SK-MEL-5 (cell line): Measurements from ENCODE around the gene TPSB2. TPM values are rescaled to one million over a fixed set of nuclear protein-coding genes. Genes with fewer than 3 reads are reported as not detected.
"Not testable (repeated sequence)": the region's sequence is repeated elsewhere in the genome, so short reads cannot be mapped to it uniquely, and the experiment has no call there.

Experiments
- DNase-seq: peaks from one replicate; pipeline ENCODE4 v3.0.0-alpha.2; 2016; ENCODE audit warnings: low read depth, low spot score
- in situ Hi-C: cut with HindIII; loops from 2 replicates; pipeline ENCODE4 v1.10.0; 2016; ENCODE audit warnings: low sequenced_read_pairs, high pct_unique_total_duplicates, low pct_unique_long_range_greater_than_20kb
- total RNA-seq: library from RNA; depleted of rRNA; stranded (reverse); fragments of >200 nt; shearing (Covaris generic); gene quantifications from 2 replicates; pipeline ENCODE4 v1.2.3, GENCODE V29; 2014

Gene TPSB2
- total RNA-seq, 1 experiment from 2014 or later = not detected

DNA sequence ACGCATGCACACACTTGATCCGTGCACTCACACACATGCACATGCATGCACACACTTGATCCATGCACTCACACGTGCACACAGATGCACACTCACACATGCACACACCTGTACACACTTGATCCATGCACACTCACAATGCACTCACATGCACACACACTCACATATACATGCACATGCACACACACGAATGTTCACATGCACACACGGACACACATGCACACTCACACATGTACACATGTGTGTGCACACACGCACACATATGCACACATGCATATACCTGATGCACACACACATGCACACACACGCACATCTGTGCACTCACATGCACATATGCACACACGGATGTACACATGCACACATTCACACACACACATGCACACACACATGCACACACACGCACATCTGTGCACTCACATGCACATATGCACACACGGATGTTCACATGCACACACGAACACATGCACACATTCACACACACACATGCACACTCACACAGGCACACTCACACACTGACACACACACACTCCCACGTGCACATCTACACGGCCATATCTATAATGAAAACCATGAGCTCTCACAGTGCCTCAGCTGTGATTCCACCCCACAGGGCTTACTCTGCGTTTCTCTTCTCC is 18.0 kb upstream of the TPSB2 start:
- DNase-seq, in situ Hi-C loops: not testable (repeated sequence)

DNA sequence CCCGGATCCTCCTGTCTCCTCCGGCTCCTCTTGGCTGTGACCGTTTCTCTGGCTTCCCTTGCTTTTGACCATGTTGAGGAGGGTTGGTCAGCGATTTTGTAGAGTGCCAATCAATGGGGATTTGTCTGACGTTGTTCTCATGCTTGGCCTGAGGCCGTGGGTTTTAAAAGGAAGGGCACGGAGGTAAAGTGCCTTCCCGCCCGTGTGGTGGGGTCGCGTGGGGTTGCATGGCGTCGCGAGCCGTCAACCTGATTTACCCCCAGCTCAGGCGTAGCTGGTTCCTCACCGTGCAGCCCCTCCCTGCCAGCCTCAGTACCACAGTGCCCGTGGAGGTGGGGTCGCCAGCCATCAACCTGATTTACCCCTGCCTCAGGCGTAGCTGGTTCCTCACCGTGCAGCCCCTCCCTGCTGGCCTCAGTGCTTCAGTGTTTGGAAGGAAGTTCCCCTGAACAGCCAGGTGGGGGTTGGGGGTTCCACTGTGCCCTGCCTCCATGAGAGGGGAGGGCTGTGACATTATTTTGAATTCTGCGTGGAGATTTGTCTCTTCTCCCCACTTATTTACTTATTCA is 15.6 kb upstream of the TPSB2 start:
- in situ Hi-C loops = no loop called here
- DNase-seq = no peak

DNA sequence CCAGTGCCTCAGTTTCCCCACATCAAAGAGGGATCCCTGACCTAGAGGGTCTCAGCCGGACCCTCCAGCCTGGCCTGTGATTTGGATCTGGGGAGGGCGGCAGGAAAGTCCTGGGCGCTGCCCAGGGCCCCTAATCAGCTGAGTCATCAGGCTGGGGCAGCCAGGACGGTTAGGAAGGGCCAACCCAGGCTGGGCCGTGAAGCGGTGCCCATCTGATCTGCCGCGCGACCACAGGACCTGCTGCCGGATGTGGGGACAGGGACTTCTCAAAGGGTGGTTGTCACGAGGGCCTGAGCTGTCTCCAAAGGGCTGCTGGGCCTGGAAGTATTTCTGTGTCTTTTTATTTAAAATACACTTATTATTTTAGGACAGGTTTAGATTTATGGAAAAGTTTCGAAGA is 14.9 kb upstream of the TPSB2 start:
- in situ Hi-C loops = no loop called here
- DNase-seq = no peak

DNA sequence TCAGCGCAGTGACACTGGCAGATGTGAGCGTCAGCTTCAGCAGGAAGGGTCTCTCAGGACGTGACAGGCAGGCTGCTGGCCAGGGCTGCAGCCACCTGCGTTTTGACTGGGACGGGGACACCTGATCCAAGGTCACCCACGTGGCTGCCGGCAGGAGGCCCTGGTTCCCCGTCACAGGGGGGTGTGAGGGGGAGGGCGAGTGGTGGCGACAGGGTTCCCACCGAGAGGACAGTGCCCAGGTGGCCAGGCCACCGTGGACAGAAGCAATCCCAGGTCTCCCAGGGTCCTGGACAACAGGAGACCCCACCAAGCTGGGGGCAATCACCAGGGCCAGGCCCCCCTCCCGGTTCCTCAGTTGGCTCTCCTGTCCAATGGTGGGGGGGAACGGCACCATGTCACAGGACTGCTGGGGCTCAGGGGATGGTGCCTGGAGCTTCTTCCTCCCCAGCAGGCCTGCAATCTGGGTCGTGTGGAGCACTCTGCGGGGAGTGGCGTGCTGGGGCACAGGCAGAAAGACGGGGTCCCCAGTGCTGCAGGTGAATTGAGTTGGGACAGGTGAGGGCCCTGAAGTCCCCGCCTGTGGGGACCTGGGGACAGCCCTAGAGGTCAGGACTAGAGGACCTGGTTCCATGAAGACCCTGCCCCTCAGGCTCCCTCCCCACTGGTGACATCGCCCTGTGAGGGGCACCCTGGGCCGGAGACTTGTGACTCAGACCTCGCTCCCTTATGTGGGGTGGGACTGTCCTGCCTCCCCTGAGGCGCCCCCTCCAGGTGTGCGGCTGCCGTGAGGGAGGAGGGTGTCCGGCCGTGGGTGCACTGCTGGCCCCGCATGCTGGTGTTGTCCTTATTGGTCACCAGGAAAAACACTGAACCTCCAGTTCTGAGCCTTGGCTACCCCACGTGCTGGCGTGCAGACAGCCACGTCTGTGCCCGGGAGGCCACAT is 14.2 kb upstream of the TPSB2 start:
- in situ Hi-C loops, DNase-seq: not testable (repeated sequence)

DNA sequence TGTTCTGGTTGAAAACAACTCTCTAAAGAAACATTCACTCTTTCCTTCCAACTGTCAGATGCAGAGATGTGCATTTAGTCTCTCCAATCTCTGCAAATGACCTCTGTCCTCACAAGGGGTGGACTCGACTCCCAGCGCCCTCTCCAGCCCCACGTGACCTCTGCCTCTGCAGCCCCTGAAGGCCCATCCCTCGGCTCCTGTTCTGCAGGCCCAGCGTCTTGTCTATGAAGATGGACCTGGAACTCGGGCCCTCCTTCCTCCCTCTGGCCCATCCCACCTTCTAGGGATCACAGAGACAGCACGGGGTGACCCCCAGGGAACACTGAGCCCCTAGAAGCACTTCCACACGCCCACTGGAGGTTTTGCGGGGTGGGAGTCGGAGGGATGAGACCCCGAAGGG is 13.4 kb upstream of the TPSB2 start:
- DNase-seq, in situ Hi-C loops: not testable (repeated sequence)

DNA sequence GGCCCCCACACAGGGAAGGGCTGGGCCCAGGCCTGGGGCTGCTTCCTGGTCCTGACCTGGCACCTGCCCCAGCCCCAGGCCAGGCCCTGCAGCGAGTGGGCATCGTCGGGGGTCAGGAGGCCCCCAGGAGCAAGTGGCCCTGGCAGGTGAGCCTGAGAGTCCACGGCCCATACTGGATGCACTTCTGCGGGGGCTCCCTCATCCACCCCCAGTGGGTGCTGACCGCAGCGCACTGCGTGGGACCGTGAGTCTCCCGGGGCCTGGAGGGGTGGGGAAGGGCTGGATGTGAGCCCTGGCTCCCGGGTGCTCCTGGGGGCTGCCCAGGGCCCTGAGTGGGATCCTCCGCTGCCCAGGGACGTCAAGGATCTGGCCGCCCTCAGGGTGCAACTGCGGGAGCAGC is 11.1 kb upstream of the TPSB2 start:
- DNase-seq, in situ Hi-C loops: not testable (repeated sequence)

DNA sequence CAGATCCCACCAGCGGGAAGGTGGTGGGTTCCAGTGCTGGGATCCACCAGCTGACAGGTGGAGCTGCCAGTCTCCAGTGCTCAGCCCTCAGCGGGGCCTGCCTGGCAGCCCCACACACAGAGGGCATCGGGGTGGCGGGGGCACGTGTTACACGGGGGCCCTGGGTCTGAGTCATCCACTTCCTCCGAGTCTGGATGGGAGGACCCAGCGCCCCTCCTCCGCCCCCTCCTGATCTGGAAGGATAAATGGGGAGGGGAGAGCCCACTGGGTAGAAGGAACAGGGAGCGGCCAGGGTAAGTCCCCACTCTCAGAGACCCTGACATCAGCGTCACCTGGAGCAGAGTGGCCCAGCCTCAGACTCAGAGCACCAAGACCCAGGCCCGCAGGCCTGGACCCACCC is 10.5 kb upstream of the TPSB2 start, which contains the start of gene TPSAB1:
Gene TPSAB1, plus strand, starts transcription at position 270 of the 400 bp plus-strand sequence. CDS start 234 bp downstream, outside the sequence.
- in situ Hi-C loops, DNase-seq: not testable (repeated sequence)

DNA sequence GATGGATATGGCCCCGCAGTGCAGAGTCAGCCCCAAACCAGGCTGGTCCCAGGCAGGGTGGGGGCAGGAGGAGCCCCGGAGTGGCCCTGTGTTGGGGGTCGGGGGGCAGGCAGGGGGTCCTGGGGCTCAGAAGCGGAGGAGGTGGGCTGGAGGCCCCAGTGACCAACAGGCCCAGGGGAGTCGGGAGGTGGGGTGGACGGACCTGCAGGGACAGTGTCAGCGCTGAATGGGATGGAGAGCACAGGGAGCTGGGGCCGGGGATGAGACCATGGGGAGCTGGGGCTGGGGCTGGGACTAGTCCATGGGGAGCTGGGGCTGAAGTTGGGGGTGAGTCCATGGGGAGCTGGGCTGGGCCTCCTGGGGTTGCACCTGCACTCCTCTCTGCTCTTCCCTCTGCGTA is 9.6 kb upstream of the TPSB2 start:
- DNase-seq, in situ Hi-C loops: not testable (repeated sequence)

DNA sequence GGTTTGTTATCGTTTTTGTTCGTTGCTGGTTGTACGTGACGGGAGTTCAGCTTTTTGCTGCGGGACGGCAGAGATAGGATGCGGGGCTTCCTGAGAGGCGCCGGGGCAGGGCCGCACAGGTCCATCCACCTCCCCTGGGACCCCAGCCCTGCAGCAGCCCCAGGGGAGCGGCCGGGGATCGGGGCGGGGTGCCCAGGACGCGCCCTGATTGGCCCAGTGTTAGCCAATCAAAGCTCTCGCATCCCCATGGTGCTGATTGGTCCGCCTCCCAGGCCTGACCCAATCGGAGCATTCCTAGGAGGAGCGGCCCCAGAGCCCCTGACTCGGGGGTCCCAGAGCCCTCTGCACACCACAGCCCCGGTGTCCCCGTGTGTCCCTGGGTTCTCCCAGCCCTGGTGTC is 8.9 kb upstream of the TPSB2 start:
- in situ Hi-C loops, DNase-seq: not testable (repeated sequence)

DNA sequence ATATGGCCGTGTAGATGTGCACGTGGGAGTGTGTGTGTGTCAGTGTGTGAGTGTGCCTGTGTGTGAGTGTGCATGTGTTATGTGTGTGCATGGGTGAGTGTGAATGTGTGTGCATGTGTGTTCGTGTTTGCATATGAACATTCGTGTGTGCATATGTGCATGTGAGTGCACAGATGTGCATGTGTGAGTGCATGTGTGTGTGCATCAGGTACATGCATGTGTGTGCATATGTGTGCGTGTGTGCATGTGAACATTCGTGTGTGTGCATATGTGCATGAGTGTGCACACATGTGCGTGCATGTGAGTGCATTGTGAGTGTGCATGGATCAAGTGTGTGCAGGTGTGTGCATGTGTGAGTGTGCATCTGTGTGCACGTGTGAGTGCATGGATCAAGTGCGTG is 8.0 kb upstream of the TPSB2 start:
- in situ Hi-C loops = no loop called here
- no peak for DNase-seq

DNA sequence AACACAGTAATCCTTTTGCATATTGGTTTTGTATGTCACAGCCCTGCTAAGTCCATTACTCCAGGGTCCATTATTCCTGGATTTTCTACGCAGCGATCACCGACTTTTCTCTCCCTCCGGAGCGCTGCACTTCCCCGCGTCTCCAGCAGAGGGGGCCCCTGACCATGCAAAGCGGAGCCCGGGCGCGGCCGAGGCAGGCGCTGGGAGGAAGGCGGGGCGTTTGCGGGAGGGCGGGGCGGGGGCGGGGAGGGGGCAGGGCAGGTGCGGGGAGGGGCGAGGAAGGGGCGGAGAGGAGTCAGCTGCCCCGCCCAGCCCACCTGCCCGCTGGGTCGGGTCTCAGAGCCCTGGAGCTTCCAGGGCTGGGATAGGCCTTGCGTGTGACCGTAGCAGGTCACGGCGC is 6.7 kb upstream of the TPSB2 start:
- in situ Hi-C loops, DNase-seq: not testable (repeated sequence)

DNA sequence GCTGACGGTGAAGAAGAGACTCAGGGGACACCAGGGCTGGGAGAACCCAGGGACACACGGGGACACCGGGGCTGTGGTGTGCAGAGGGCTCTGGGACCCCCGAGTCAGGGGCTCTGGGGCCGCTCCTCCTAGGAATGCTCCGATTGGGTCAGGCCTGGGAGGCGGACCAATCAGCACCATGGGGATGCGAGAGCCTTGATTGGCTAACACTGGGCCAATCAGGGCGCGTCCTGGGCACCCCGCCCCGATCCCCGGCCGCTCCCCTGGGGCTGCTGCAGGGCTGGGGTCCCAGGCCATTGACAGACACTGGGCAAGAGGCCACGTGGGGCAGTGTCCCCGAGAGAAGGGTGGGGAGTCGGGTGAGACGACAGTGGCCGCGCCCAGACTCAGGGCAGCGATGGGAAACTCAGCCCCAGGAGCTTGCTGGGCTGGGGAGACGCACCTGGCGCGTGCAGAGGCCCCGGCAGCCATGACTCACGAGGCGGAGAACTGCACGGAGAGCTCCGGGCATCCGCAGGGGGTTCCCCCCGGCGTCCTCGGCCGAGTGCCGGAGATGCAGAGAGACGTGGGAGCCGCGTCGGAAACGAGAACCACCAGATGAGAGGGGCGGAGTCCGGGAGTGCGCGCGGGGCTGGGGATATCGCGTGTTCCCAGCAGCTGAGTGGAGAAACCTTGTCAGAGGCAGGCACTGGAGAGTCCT is 2.2 kb upstream of the TPSB2 start:
- in situ Hi-C loops, DNase-seq: not testable (repeated sequence)

DNA sequence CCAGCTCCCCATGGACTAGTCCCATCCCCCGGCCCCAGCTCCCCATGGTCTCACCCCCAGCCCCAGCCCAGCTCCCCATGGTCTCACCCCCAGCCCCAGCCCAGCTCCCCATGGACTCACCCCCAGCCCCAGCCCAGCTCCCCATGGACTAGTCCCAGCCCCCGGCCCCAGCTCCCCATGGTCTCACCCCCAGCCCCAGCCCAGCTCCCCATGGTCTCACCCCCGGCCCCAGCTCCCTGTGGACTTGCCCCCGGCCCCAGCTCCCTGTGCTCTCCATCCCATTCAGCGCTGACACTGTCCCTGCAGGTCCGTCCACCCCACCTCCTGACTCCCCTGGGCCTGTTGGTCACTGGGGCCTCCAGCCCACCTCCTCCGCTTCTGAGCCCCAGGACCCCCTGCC is 1.3 kb upstream of the TPSB2 start:
- DNase-seq, in situ Hi-C loops: not testable (repeated sequence)

DNA sequence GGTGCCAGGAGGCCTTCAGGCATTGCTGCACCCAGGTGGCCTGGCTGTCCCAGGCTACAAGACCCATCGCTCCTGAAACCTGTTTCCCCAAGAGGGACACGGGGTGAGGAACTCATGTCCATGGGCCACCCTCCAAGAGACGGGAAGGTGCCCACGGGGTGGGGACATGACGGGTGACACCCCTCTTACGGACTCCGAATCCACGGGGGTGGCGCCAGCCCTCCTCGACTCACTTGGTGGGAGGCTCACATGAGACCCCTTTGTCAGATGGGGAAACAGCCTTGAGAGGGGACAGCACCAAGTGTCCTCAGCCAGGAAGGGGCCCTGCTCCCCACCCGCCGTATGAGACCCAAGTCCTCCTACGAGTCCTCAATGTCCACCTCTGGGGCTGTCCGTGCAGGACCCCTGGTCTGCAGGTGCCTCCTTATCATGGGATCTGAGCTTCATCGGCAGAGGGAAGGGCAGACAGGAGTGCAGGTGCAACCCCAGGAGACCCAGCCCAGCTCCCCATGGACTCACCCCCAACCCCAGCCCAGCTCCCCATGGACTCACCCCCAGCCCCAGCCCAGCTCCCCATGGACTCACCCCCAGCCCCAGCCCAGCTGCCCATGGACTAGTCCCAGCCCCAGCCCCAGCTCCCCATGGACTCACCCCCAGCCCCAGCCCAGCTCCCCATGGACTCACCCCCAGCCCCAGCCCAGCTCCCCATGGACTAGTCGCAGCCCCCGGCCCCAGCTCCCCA is 658 bp upstream of the TPSB2 start:
- DNase-seq, in situ Hi-C loops: not testable (repeated sequence)

DNA sequence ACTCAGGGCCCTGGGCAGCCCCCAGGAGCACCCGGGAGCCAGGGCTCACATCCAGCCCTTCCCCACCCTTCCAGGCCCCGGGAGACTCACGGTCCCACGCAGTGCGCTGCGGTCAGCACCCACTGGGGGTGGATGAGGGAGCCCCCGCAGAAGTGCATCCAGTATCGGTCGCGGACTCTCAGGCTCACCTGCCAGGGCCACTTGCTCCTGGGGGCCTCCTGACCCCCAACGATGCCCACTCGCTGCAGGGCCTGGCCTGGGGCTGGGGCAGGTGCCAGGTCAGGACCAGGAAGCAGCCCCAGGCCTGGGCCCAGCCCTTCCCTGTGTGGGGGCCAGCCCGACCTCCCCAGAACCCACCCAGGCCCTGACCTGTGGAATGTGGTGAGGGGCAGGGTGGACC is 508 bp downstream of the TPSB2 start:
- in situ Hi-C loops, DNase-seq: not testable (repeated sequence)

DNA sequence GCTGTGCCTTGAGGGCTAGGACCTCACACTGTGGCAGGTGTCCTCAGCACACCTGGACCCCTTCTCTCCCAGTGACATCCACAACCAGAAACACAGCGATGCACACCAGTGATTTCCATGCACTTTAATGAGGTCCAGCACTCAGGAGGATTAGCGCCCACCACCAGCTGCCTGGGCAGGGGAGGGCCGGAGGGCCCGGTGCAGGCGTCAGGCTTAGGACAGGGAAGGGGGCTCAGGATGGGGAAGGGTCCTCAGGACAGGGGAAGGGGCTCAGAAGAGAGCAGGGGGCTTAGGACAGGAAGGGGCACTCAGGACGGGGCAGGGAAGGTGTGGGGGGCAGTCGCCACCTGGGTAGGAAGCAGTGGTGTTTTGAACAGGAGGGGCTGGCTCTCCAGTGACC is 1.8 kb downstream of the TPSB2 start:
- in situ Hi-C loops, DNase-seq: not testable (repeated sequence)

DNA sequence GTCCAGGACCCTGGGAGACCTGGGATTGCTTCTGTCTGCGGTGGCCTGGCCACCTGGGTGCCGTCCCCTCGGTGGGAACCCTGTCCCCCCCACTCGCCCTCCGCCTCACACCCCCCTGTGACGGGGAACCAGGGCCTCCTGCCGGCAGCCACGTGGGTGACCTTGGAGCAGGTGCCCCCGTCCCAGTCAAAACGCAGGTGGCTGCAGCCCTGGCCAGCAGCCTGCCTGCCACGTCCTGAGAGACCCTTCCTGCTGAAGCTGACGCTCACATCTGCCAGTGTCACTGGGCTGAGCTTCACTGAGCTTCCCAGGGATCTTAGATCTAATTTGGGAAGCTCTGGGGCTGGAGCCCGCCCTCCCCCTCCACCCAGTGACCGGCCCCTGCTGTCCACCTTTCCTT is 3.3 kb downstream of the TPSB2 start:
- DNase-seq, in situ Hi-C loops: not testable (repeated sequence)
